ENCODE results near the gene IL17RC. TPM values are rescaled to one million over a fixed set of nuclear protein-coding genes. Genes with fewer than 3 reads are reported as not detected.
"Not testable (repeated sequence)": the region's sequence is repeated elsewhere in the genome, so short reads cannot be mapped to it uniquely, and the experiment has no call there.

IL17RC gene
- total RNA-seq, 6 experiments from 2014 or later = 26.3 to 33.6 (median 29.6) TPM

- TF ChIP-seq CTCF (IDR thresholded peaks at IDR 0.05) = no peak
- Mint-ChIP-seq H3K9me3 (no peaks in the 10 kb centered on the region), H3K4me1 (ENCODE audit: low read depth) (peaks cover 22% of the 10 kb centered on the region), H3K36me3 (ENCODE audit: low read depth) (peaks cover 11% of the 10 kb centered on the region), H3K27me3 (ENCODE audit: insufficient read depth) (no peaks in the 10 kb centered on the region; the same call in 1 of the 2 replicates), H3K27ac (peak overlapping the region; percentile 89; the same call in 1 of the 2 replicates), H3K4me3 (peak overlapping the region; percentile 90)
- DNase-seq = no peak
Measured at GRCh38 chr3:9934993-9935392, 18.1 kb downstream of the IL17RC start.

GRCh38 chr3:9935966-9936510 is 19.1 kb downstream of the IL17RC start:
- peaks cover 22% of the 10 kb centered on the region for H3K4me1 Mint-ChIP-seq (ENCODE audit: low read depth)
- peaks cover under 1% of the 10 kb centered on the region for H3K36me3 Mint-ChIP-seq (ENCODE audit: low read depth)
- no peak for TF ChIP-seq CTCF (IDR thresholded peaks at IDR 0.05)
- H3K27ac Mint-ChIP-seq = no peak overlapping the region
- no peaks in the 10 kb centered on the region for H3K9me3 Mint-ChIP-seq
- no peak overlapping the region for H3K4me3 Mint-ChIP-seq
- DNase-seq = no peak
- H3K27me3 Mint-ChIP-seq (ENCODE audit: insufficient read depth) = no peaks in the 10 kb centered on the region

- no peak overlapping the region for H3K4me3 Mint-ChIP-seq
- TF ChIP-seq CTCF (IDR thresholded peaks at IDR 0.05) = no peak
Measured at GRCh38 chr3:9937486-9938238, 20.8 kb downstream of the IL17RC start.

GRCh38 chr3:9938966-9939365 is 22.1 kb downstream of the IL17RC start:
- DNase-seq = no peak
- Mint-ChIP-seq H3K36me3 (ENCODE audit: low read depth) (peaks cover 4% of the 10 kb centered on the region; the same call in 1 of the 2 replicates), H3K4me1 (ENCODE audit: low read depth) (peaks cover 17% of the 10 kb centered on the region), H3K4me3 (no peak overlapping the region), H3K27ac (no peak overlapping the region), H3K9me3 (no peaks in the 10 kb centered on the region), H3K27me3 (ENCODE audit: insufficient read depth) (no peaks in the 10 kb centered on the region)
- no peak for TF ChIP-seq CTCF (IDR thresholded peaks at IDR 0.05)

More at GRCh38 chr3:9937486-9938238, 20.8 kb downstream of the IL17RC start:
- Mint-ChIP-seq H3K36me3 (ENCODE audit: low read depth) (peaks cover 4% of the 10 kb centered on the region; the same call in 1 of the 2 replicates), H3K27me3 (ENCODE audit: insufficient read depth) (no peaks in the 10 kb centered on the region), H3K9me3 (no peaks in the 10 kb centered on the region), H3K27ac (no peak overlapping the region), H3K4me1 (ENCODE audit: low read depth) (peaks cover 18% of the 10 kb centered on the region)
- no peak for DNase-seq

GRCh38 chr3:9939906-9940305 is 23.0 kb downstream of the IL17RC start:
- H3K4me1 Mint-ChIP-seq (ENCODE audit: low read depth); H3K27me3 Mint-ChIP-seq (ENCODE audit: insufficient read depth); DNase-seq; H3K4me3 Mint-ChIP-seq; H3K9me3 Mint-ChIP-seq; H3K27ac Mint-ChIP-seq; H3K36me3 Mint-ChIP-seq (ENCODE audit: low read depth): not testable (repeated sequence)

GRCh38 chr3:9940746-9941145 is 23.8 kb downstream of the IL17RC start:
- no peak for TF ChIP-seq CTCF (IDR thresholded peaks at IDR 0.05)
- Mint-ChIP-seq H3K4me1 (ENCODE audit: low read depth) (peaks cover 4% of the 10 kb centered on the region; the same call in 1 of the 2 replicates), H3K36me3 (ENCODE audit: low read depth) (peaks cover 4% of the 10 kb centered on the region; the same call in 1 of the 2 replicates), H3K27ac (no peak overlapping the region), H3K4me3 (no peak overlapping the region), H3K27me3 (ENCODE audit: insufficient read depth) (no peaks in the 10 kb centered on the region), H3K9me3 (no peaks in the 10 kb centered on the region)
- no peak for DNase-seq

Measured in HFFc6 (cell line).